ENCODE measurements around the gene XCR1.
A peak's percentile ranks its signal among the peaks of the same experiment; 100 is the strongest.
"Not testable (repeated sequence)": the region's sequence is repeated elsewhere in the genome, so short reads cannot be mapped to it uniquely, and the experiment has no call there.

XCR1 gene

GRCh38 chr3:46038071-46038470 lies 10.8 kb upstream of the XCR1 start:
- FAIRE-seq: not testable (repeated sequence)

GRCh38 chr3:46036191-46036590 lies 8.9 kb upstream of the XCR1 start:
- peak; percentile 55 for FAIRE-seq

- no peak for FAIRE-seq
These were observed 4.5 kb upstream of the XCR1 start for GRCh38 chr3:46031747-46032146.

GRCh38 chr3:46031269-46031668 lies 4.0 kb upstream of the XCR1 start:
- FAIRE-seq: no peak

DNA sequence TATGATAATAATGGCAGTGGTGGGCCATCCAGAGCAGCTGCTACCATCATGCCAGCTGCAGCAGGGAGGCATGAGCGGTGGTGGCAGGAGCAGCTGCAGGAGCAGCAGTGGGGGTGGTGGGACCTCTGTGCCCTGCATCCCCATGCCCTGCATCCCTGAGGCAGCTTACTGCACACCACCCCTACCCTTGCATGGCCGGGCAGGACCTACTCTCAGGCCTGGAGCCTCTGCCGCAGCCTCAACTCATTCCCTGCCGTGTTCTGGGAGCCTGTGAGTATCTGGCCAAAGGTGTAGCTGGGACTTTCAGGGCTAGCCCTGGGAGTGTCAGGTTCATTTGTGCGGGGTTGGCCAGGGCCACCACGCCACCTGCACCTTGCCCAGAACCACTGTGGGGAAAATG lies 3.3 kb upstream of the XCR1 start:
- FAIRE-seq: no peak

- no peak for FAIRE-seq
These were observed 2.8 kb upstream of the XCR1 start for GRCh38 chr3:46029953-46030543.

DNA sequence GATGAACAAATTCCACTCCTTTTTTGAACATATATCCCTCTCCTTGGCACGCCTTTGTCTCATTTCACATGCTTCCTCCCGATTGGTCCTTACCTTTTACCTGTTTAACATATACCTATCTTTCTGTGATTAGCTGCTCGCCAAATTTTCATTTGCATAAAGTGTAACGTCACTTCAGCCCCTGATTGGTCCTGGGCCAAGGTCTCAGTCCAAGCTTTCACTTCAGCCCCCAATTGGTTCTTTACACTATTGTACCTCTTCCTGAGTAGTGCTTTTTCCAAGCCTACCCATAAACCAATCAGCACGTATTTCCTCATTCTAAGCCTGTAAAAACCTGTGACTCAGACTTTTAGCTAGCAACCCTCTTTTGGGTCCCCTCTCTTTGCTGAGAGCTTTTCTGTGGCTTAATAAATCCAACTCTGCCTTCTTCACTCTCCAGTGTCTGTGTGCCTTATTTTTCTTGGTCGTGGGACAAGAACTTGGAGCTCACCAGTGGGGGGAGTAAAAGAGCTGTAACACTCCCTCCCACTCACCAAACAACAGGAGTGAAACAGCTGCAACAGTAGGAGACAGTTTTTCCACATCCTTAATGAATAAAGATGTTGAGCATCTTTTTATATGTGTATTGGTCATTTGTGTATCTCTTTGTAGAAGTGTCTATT lies 584 bp upstream of the XCR1 start:
- no peak for FAIRE-seq

DNA sequence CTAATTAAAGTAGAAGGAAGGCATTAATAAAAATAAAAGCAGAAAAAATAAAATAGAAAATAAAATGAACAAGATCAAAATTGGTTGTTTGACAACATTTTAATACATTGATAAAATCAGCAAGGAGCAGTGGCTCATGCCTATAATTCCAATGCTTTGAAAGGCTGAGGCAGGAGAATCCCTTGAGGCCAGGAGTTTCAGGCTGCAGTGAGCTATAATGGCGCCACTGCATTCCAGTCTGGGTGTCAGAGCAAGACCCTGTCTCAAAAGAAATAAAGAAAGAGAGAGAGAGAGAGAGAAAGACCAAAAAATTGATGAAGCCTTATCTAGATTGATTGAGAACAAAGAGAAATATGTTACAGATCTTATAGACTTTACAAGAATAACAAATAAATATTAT lies 2.1 kb downstream of the XCR1 start:
- no peak for FAIRE-seq

DNA sequence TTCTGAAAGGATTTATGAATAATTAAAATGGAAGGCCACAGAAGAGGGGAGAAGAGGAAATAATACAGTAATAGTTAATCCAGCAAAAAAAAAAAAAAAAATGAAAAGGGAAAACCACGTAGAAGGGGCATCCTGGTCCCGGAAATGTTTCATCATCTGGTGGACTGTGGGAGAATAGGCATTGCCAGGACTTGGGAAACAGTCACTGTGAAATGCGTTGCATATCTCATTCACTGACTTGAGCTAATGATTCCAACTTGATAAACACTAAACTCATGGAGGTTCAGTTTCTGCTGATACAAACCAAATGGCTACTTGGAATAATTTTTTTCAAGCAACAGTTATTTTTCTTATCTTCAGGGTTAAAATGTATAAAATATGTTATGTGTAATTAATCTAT lies 3.2 kb downstream of the XCR1 start:
- FAIRE-seq: no peak

- FAIRE-seq: no peak
These were observed 4.1 kb downstream of the XCR1 start for GRCh38 chr3:46022909-46023785.

- no peak for FAIRE-seq
These were observed 5.8 kb downstream of the XCR1 start for GRCh38 chr3:46021516-46021915.

DNA sequence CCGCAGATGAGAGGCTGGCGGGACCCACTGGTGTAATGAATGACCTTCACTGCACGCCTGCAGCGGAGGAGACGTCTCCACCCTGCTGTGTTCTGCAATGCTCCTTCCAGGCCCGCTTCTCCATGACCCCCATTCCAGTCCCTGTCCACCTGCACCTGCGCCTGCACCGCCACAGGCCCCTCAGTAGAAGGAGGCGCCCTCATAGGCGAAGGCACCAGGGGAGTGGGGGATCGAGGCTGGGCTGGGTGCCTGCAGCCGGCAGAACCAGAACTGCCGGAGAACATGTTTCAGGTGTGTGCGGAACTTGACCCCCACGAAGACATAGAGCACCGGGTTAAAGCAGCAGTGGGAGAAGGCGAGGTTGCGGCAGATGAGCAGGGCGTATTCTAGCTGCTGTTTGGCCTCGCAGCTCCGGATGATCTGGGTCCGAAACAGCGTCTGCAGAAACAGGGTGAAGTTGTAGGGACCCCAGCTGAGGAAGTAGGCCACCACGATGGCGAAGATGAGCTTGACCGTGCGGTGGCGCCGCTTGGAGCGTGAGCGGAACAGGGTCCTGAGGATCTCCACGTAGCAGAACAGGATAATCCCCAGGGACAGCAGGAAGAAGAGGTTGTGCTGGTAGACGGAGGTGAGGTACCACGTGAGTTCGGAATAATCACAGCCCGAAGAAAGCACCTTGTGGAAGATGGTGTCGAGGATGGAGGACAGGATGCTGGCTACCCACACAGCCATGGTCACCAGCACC lies 6.3 kb downstream of the XCR1 start:
- FAIRE-seq: no peak

DNA sequence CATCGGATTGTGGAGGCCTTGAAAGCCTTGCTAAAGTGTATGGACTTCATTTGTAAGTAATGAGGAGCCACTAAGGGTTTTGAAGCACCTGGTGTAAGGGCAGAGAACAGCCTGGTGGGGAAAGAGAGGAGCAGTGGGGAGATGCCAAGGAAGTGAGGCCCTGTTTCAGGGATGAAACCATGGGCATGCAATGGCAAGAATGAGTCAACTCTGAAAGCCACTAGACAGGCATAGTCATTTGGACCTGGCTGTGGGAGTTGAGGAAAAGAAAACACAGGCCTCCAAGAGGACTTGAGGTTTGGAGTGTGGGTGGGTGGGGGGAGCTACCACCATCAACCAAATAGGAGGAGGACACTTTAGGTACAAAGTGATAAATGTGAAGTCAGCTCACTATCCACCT lies 7.6 kb downstream of the XCR1 start:
- no peak for FAIRE-seq

DNA sequence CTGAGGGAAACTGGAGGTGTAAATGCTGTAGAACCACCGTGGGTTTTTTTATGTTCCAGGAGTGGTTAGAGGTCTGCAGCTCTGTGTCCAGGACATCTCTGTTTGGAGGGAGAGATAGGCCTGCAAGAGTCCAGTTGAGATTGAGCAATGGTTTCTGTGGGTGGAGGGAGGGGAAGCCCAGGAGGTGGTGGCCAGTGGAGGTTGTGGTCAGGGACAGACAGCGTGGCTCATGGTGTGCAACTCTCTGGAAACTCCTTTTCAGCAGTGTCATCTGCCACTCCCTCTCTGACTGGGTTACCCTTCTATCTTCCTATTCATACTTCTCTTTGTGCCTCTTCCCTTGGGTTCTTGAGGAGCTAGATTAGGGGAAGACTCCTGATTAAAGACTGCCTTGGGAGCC lies 9.6 kb downstream of the XCR1 start:
- FAIRE-seq: no peak

DNA sequence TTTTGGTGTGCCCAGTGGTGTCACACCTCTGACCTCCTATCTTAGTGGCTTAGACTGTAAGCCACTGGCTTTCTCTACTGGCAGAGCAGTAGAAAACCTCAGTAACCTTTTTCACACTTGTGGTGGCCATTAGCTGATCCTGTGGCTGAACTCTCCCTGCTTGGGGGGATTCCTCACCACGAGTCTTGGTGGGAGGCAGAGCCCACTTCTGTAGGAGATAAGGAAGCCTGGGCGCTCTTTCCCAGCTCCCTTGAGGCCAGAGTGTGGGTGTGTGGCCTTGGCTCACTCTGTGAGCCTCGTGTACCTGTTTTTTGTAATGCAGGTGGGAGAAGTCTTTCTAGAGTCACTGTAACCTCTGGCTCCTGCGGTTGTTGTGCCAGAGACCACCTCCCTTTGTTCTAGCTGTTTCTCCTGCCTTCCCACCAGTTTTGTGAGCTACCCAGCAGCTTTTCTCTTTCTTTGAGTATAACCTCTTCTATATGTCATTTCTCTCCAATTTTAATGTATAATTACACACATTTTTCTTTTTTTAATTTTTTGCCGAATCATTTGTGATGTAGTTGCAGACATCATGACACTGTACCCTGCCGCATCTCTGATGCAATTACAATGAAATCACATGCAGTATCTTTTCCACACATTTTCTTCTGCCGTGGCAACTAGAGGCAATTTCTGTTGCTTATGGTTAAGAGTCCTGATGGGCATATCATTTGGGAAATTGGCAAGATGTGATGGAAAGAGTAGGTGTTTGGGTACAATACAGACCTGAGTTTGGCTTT lies 13.8 kb downstream of the XCR1 start:
- FAIRE-seq: no peak

- no peak for FAIRE-seq
These were observed 15.0 kb downstream of the XCR1 start for GRCh38 chr3:46012246-46012645.

DNA sequence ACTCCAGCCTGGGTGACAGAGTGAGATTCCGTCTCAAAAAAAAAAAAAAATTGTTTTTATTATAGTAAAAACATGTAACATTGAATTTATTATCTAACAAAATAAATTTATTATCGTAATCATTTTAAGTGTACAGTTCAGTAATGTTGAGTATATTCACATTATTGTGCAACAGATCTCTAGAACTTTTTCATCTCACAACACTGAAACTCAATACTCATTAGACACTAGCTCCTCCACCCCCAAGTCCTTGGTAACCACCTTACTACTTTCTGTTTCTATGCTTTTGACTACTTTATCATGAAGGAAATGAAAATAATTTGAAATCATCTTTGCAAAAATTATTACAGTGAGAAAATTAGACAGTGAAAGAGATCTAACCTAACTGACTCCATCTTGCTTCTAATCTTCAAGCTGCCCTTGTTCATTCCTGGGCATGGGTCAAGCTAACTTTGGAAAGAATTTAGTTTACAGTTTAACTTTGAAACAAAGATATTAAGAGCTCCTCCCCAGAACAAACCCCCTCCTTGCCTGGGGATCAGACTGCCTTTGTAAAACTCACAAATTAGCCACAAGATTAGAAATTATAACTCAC lies 16.7 kb downstream of the XCR1 start:
- FAIRE-seq: no peak

DNA sequence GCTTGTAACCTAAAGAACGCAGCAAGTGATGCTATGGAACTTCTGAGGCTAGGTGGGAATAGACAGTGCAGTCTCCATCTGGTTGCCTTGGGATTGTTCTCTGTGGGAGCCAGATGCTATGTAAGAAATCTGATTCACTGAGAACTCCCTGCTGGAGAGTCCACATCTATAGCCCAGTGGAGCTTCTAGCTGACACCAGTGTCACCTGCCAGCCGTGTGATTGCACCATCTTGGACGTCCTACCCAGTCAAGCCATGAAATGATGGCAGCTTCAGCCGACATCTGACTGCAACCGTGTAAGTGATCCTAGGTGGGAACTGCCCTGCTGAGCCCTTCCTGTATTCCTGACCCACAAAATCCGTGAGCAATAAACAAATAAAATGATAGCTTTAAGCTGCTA lies 19.2 kb downstream of the XCR1 start:
- no peak for FAIRE-seq

GRCh38 chr3:46007280-46007679 lies 20.0 kb downstream of the XCR1 start:
- no peak for FAIRE-seq

DNA sequence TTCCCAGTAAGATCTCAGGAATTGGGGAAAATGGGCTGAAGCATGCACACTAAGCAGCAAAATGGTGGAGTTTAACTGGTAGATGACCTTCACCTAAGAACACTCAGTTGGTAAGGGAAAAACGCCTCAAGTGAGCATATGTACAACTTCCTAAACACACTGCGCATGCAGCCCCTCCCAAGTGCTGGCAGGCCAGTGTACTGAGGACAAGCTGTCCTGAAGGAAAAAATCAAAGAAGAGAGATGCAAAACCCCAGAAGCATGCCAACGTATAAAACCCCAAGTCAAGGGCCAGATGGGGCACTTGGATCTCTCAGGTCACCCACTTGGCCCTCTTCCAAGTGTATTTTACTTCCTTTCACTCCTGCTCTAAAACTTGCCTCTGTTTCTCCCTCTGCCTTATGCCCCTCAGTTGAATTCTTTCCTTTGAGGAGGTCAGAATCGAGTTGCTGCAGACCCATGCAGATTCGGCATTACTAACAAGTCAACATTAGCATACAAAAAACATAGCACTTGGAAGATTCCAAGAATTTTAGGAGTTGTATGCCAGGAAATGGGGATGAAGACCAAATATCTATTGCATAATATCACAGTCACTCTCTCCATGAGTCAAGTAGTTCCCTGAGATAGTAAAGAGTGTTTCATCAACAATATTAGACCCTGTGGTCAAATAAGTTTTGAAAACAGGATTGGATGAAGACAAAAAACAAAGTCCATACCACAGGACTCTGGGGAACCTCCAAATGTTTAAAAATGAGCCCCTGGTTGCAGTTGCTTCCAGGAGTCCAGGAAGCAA lies 20.8 kb downstream of the XCR1 start:
- FAIRE-seq: no peak

GRCh38 chr3:46003706-46004105 lies 23.6 kb downstream of the XCR1 start:
- not testable (repeated sequence) for FAIRE-seq

All from colon (tissue), 2 donors.